SIG-M5 (cell line): ENCODE measurements around the gene USP50.
"Not testable (repeated sequence)": the region's sequence is repeated elsewhere in the genome, so short reads cannot be mapped to it uniquely, and the experiment has no call there.

ENCODE experiments used
- DNase-seq: peaks from one replicate; lab custom pipeline; 2025; lab: John Stamatoyannopoulos, UW

The USP50 gene

GRCh38 chr15:50546566-50546965 is at the start of gene USP50:
USP50 (minus strand) TSS chr15:50546666; CDS start chr15:50546525, 141 bp downstream.
- DNase-seq: no peak

GRCh38 chr15:50594311-50594710 is 47.8 kb upstream of the USP50 start:
- DNase-seq: no peak

- no peak for DNase-seq
Observed at GRCh38 chr15:50593761-50594160, 47.3 kb upstream of the USP50 start.

GRCh38 chr15:50590288-50590687 is 43.8 kb upstream of the USP50 start:
- no peak for DNase-seq

- no peak for DNase-seq
Observed at GRCh38 chr15:50577492-50577891, 31.0 kb upstream of the USP50 start.

GRCh38 chr15:50576166-50576565 is 29.7 kb upstream of the USP50 start:
- DNase-seq: no peak

- not testable (repeated sequence) for DNase-seq
Observed at GRCh38 chr15:50573842-50574241, 27.4 kb upstream of the USP50 start.

DNA sequence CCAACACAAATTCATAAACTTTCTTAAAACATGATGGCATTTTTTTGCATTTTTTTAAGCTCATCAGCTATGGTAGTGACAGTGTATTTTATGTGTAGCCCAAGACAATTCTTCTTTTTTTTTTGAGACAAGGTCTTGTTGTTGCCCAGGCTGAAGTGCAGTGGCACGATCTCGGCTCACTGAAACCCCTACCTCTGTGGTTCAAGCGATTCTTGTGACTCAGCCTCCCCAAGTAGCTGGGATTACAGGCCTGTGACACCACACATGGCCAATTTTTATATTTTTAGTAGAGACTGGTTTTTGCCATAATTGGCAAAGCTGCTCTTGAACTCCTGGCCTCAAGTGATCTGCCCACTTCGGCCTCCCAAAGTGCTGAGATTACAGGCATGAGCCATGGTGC is 17.3 kb upstream of the USP50 start:
- no peak for DNase-seq

DNA sequence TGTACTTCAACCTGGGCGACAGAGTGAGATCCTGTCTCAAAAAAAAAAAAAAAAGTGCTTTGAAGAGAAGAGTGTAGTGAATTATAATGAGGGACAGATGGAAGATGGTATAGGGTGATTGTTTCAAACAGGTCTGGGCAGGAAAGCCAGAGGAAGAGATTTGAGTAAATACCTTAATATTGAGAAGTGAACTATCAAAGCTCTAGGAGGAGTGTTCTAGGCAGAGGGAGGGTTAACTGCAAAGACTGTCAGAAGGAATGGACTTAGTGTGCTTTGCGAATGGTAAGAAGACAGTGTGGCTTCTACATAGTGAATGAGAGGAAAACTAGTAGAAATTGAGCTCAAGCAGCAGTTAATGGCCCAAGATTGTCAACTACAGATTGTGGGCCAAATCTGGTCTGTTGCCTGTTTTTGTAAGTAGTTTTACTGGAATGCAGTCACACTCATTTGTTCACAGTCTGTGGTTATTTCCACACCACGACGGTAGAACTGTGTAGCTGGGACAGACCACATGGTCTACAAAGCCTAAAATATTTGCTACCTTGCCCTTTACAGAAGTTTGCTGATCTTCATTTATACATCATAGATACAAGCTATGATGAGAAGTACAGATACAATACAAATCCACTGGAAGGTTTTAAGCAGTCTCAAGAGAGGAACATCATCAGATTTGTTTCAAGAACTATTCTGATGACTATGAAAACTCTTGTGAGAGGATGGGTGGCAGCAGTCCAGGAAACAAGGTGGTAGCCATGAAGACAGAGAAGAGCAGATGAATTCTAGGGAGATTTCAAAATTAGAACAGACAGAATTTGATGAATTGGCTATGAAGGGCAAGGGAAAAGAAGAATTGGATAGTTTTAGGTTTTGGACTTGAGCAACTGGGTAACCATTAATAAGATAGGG is 16.5 kb upstream of the USP50 start:
- DNase-seq: no peak

DNA sequence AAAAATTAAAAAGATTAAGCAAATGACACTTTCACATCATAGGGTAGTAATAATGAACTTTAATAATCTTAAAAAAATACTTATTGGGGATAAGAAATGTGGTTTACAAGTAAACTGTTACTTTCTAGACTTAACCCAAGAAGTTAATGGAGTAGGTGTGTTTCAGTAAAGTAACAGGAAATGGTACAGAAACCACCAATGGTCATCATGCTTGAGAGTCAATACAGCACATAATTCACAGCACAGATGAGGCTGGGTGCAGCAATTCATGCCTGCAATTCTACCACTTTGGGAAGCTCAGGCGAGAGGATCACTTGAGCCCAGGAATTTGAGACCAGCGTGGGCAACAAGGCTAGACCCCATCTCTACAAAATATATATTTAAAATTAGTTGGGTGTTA is 11.5 kb upstream of the USP50 start:
- DNase-seq: no peak

DNA sequence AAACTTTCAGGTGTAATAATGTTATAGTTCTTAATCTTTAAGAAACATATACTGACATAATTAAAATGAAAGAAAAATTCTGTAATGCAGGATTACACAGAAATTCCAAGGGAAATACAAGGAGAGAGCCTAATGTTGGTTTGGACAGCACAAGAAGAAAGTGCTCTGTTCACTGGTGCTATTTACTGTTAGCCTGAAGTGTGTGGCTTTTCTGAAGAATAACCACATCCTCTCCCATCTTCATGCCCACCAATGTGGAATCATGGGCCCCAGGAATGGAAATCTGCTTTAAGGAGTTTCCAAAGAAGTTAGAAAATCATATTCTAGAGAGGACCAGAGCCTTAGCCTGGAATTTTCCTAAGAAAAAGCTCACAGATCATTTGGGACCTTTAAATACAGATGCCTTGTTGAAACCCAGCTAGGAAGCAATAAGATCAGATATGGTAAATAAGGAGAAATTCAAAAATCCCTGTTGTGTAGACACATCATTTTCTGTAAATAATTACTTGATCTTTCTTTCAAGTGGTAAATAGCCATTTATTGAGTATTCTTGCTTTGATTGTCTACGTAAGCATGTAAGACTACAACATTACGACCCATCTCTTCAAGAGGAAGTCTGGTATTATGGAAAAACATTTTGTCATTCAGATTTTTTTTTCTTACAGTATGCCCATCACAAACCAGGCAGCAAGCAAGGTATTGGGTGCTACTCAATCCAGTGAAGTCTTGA is 10.3 kb upstream of the USP50 start:
- DNase-seq: no peak

DNA sequence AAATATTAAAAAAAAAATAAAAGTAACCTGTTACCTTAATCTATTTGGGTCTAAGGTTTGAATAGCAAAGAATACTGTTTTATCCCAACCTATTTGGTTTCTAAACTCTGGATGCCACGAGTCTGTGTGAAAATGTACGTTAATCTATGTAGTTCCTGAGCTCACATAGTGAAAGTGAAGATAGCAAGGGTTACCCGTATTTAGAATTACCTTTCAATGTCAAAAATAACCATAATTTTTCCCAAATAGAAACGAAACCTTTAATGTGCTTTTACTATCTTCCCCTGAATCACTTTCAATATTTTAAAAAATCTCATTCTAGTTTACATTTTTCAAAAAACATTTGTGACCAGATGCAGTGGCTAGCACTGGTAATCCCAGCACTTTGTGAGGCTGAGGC is 5.8 kb upstream of the USP50 start:
- DNase-seq: no peak

DNA sequence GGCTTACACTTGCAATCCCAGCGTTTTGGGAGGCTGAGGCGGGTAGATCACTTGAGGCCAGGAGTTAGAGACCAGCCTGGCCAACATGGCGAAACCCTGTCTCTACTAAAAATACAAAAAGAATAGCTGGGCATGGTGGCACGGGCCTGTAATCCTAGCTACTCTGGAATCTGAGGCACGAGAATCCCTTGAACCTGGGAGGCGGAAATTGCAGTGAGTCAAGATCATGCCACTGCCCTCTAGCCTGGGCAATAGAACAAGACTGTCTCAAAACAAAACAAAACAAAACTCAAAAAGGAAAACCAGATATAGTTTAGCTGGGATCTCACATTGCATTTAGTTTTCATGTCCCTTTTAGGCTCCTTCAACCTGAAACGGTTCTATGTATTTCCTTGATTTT is 2.9 kb upstream of the USP50 start:
- no peak for DNase-seq

DNA sequence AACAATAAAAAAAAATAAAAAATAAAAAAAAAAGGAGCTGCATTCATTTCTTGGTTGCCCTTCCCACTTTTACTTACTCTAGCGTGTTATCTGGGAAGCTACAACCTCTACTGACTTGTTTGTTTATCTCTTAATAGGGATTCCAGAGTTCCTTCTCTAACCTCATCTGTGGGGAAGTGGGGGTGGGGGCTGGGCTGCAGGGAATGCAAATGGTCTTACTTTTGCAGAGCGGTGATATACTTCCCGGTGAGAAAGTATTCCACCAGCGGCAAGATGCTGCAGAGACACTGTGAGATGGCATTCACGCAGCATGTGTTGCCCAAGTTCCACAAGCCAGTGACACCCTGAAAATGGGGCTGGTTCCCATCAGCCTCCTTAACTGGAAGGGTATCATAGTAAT is 2.1 kb downstream of the USP50 start:
- no peak for DNase-seq

DNA sequence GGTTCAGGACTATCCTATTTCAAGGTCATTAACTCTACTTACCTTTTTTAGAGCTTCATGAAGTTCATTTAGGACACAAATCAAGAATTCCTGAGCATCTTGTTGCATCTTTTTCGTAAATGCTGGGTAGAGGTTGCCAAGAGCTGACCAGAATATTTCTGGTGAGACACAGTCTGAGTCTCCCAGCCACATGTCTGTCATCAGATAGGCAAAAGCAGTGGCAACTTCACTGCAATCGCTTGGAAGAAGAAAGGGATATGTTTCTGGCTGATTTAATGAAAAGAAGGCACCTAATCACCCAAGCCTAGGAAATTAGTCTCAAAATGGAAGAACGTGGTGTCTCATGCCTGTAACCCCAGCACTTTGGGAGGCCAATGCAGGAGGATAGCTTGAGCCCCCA is 2.9 kb downstream of the USP50 start:
- DNase-seq: no peak

DNA sequence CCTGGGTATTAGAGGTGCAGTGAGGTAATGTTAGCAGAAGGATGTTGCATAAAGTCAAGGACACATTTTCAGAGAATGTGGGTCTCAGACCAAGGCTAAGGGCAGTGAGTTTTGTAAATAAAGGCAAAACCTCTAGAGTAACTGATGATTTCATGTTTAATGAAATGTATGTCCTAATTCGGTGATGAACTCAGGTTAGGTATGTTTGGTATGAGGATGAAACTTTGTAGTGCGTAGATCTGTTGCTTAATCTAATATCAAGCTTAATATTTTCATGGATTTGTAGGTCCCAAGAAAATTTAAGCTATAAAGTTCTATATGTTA is 3.6 kb downstream of the USP50 start:
- DNase-seq: no peak

DNA sequence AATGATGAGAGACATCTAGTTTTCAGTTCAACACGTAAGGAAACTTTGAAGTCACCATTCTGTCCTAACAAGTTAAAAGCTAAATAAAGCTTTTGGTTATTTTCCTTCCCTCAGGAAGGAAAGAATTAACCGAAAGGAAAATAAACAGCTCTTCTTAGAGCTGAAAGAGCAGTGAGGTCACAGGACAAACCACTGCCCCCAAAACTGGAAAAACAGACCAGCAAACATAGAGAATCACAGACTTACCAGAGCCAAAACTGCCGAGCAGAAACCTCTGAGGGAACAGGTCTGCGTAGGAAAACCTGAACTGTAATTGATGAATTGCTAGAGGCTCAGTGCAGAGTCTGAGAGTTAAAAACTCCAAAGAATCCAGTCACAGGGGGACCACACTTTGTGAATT is 14.7 kb downstream of the USP50 start:
- DNase-seq: no peak

DNA sequence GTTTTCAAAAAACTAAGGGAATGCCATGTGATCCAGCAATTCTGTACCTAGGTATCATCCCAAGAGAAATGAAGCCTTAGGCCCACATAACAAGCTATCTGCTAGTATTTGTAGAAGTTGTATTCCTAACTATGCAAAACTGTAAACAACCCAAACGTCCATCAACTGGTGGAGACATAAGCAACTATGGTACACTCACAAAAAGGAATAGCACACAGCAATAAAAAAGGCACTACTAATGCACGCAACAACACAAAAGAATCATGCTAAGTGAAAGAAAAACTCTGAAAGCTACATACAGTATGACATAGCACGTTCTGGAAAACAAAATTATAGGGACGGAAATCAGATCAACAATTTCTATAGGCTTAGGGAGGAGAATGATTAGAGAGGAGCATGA is 15.3 kb downstream of the USP50 start:
- no peak for DNase-seq

- no peak for DNase-seq
Observed at GRCh38 chr15:50523851-50524251, 22.6 kb downstream of the USP50 start.

DNA sequence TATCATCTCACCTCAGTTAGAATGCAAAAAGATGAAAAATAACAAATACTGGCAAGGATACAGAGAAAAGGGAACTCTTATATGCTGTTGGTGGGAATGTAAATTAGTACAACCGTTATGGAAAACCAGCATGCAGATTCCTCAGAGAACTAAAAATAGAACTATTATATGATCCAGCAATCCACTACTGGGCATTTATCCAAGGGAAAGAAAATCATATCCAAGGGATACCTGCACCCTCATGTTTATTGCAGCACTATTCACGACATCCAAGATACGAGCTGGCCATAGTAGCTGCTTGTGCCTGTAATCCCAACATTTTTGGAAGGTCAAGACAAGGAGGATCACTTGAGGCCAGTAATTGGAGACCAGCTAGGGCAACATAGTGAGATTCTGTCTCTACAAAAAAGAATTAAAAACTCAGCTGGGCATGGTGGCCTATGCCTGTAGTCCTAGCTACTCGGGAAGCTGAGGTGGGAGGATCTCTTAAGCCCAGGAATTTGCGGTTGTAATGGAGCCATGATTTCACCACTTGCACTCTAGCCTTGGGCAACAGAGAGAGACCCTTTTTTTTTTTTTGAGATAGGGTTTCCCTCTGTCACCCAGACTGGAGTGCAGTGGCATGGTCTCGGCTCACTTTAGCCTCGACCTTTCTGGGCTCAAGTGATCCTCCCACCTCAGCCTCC is 26.6 kb downstream of the USP50 start:
- no peak for DNase-seq

DNA sequence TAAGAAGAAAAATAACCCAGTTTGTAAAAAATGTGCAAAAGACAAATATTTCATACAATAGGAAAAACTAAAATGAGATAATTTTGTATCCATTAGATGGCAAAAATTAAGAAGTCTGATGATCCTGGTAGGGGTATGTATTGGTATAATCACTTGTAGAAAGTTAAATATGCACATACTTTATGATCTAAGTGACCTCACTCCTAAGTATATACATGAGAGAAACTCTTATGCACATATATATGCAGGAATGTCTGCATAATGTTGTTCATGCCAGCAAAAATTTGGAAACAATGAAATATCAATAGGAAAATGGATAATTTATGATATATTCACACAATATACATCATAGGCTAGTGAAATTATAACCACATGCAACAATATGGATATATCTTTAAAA is 33.5 kb downstream of the USP50 start:
- DNase-seq: no peak

DNA sequence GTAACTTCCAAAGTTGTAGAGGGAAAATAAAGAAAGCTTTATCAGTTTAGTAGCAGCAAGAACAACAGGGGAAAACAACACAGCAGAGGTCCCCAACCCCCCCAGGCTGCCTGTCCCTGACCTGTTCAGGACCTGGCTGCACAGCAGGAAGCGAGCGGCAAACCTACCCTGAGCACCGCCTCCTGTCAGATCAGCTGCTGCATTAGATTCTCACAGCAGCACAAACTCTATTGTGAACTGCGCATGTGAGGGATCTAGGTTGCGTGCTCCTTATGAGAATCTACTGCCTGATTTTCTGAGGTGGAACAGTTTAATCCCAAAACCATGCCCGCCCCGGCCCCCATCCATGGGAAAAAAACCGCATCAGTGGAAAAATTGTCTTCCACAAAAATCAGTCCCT is 40.3 kb downstream of the USP50 start:
- no peak for DNase-seq

- DNase-seq: not testable (repeated sequence)
Observed at GRCh38 chr15:50505656-50506055, 40.8 kb downstream of the USP50 start.
